ENCODE results near the gene MTRF1L.
A peak's percentile ranks its signal among the peaks of the same experiment; 100 is the strongest.

MTRF1L gene, protein sequence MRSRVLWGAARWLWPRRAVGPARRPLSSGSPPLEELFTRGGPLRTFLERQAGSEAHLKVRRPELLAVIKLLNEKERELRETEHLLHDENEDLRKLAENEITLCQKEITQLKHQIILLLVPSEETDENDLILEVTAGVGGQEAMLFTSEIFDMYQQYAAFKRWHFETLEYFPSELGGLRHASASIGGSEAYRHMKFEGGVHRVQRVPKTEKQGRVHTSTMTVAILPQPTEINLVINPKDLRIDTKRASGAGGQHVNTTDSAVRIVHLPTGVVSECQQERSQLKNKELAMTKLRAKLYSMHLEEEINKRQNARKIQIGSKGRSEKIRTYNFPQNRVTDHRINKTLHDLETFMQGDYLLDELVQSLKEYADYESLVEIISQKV

DNA sequence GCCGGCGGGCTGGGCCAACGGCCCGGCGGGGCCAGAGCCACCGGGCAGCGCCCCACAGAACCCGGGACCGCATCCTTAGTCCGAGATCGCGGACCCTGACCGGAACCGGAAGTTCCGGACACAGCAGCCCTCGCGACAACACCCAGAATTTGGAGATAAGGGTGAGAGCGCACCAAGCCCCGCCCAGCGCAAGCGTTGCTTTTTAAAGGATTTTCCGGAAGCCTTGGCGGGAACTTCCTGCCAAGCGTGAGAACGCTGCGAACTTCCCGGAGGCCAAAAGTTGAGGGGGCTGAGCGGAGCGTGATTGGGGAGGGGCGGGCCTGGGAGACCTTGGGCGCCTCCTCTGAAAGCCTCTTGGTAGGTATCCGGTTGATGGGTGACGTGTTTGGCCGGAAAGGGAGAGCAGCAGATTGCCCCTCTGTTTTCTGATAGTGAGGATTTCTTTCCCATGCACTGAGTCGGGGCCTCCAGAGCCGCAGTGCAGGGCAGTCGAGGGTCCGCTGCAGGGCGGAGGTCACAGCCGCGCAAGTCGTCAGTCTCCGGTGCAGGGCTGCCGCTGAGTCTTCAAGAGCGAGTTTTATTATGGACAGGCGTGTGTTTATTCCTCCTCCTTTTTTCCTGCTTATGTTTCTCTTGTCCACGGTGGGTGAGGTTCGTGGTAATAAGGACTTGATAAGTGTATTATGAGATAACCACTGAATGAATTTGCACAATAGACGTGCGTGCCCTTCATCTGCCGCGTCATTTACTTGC, at the start of gene MTRF1L:
TSS of gene MTRF1L (minus strand) at position 97 of the 753 bp plus-strand sequence. CDS start at position 73, 24 bp downstream.
- DNase-seq: peak; percentile 97

- DNase-seq: no peak
These were observed 49.3 kb upstream of the MTRF1L start for GRCh38 chr6:153051801-153052200.

DNA sequence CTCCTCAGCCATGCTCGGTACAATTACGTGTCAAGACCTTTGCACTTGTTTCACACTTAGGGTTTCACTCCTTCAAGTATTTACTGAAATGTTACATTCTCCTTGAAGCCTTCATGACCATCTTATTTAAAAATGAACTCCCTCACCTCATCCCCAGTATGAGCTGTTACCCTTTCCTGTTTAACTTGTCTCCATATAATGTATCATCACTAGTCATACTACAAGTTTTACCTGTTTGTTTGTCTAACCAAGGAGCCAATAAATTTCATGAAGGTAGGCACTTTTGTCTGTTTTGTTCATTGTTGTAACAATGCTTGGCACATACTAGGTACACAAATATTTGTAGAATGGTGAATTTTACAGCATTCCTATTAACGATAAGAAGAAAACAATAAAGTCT, 46.1 kb upstream of the MTRF1L start:
- DNase-seq: no peak

- DNase-seq: no peak
These were observed 44.9 kb upstream of the MTRF1L start for GRCh38 chr6:153047386-153047785.

GRCh38 chr6:153045271-153045670, 42.8 kb upstream of the MTRF1L start:
- no peak for DNase-seq

- peak; percentile 7 for DNase-seq
These were observed 41.8 kb upstream of the MTRF1L start for GRCh38 chr6:153044295-153044694.

- peak; percentile 89 for DNase-seq
These were observed 41.2 kb upstream of the MTRF1L start for GRCh38 chr6:153043719-153044118.

DNA sequence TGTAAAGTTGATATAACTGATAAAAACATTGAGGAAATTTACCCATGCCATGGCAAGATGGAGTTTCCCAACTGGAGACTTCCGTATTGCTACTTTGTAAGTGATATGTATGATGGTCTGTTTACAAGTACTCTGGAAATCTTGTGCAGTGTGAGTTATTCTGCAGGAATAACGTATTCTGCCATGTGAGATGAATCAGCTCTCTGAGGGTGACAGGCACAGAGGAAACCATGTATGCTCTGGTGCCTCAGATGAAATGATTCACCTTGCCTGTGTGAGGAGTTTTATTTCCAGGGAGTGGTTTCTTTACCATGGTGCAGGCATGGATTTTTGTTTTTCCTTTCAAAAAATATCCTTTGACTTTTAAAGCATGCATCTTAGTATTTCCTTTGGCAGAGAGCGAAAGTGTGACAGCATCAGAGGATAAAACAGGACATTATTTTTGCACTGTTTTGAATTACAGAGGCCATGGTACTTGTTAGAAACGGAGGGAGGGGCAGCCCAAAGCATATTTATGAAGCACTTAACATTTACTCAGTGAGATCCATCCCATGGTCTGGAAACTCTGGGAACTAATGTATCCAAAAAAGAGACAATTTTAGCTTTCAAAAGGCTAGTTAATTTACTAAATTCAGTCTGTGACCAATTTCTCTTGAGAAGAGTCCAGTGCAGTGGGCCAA, 36.0 kb upstream of the MTRF1L start:
- DNase-seq: no peak

DNA sequence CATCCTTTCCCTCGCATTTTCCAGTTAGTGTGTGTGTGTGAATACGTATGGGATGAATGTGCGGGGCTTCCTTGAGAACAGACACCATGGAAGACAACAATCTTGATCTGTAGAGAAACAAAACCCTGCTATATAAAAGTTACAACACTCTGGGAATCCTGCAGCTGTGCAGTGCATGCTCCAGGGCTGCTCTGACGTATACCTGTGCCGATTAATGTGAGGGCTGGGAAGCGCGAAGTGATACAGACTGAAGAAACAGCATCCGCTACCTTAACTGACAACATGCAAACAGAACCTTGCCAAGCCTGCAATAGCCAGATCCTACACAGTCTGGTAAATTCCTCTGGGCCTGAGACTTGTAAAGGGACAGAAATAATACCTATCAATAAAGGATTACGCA, 31.6 kb upstream of the MTRF1L start:
- no peak for DNase-seq

DNA sequence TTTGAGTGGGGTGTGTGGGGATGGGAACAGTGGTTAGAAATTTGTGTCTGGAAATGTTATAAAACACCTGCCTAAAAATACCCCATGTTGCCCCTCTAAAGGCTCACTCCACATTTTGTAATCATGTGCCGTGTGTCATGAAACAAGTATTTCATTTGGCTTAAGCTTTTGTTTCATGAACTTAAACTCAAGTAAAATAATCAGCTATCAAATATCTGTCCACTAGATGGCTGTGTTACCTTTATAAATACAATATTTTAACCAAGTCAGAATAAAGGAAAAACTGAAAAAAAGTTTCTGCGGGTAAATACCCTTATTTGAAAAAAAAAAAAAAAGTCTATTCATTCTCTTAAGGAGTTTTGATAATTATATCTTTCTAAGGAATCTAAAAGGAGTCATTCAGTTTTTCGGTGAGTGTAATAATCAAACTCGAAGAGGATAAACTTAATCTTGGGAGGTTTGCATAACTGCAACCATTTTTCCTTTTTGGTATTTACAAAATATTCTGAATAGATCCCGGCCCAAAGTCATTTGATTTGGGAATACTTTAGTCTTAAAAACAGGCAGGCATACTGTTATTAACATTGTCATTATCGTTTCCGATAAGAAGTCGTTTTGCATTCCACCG, 29.9 kb upstream of the MTRF1L start:
- DNase-seq: peak; percentile 22

DNA sequence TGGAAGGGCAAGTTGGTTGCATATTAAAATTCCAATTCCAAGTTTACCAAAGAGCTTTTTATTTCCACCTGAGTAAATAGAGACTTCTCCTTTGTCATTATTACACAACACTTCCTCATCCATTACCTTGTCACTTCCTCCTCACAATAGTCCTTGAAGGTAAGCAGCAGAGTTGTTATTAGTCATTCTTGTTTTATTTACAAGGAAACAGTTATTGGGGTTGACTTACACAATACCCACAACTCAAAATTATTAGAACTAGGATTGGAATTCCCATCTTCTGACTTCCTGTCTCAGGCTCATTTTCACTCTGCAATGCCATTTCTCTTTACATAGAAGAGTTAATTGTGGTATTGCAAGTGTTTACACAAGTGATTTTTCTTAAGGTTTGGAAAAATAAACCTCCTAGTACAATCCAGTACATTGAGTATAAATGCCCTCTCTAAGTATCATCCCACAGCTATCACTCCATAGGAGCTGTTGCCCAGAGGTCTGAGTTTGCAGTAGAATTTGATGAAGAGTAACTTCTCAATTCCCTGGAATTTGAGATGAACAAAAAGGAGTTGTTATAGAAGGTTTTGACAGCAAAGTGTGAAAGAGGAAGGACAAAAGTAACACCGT, 28.9 kb upstream of the MTRF1L start:
- DNase-seq: no peak

GRCh38 chr6:153028963-153029362, 26.5 kb upstream of the MTRF1L start:
- DNase-seq: no peak

GRCh38 chr6:153028286-153028685, 25.8 kb upstream of the MTRF1L start:
- no peak for DNase-seq

- DNase-seq: no peak
These were observed 25.0 kb upstream of the MTRF1L start for GRCh38 chr6:153027480-153027879.

GRCh38 chr6:153024709-153025017, 22.2 kb upstream of the MTRF1L start:
- DNase-seq: no peak

DNA sequence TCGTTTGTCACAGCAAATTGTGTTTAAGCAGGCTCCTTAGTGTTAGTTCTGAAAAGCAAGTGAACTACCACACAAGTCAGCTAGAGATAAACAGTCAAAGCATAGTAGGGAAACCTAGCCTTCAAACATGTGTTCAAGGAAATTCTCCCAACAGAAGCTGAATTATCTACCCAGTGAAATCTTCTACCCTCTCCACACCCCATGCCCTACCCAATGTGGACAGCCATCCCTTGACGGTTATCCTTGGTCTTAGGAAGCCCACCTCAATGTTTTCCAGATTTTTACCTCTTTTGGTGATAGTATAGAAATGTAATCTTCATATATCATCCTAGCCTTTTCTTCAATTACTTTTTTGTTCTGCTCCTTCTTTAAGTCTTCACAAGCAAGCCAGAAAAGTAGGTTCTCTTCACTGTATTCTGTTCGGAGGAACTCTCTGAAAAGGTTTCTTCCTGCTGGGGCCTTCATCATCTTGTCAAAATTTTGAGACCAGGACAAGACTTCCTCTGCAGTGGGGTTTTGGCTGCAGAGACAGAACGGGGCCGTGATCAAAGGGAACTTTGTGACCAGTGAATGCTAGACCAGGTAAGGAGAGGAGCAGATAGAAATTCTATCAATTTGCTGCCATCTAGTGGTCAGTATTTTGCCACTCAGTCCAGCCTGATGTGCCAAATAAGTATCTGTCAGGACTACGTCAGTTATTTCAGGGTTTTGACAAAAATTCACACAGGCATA, 21.6 kb upstream of the MTRF1L start:
- peak; percentile 58 for DNase-seq

DNA sequence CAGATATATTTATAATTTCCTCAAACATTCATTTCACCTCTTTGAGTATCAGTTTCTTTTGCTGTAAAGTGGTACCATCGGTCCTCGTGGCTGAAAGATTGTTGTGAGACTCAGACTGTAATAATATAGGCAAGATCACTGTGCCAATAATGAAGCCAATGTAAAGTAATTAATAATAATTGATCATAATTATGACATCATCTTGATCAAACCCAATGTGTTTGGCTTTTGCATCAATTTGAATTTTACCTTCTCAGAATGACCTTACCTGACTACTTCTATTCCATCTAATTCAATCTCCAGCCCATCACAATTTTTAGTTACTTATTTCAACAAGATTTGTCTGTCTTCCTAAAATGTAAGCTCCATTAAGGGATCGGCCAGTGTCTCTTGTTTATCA, 15.8 kb upstream of the MTRF1L start:
- DNase-seq: no peak

DNA sequence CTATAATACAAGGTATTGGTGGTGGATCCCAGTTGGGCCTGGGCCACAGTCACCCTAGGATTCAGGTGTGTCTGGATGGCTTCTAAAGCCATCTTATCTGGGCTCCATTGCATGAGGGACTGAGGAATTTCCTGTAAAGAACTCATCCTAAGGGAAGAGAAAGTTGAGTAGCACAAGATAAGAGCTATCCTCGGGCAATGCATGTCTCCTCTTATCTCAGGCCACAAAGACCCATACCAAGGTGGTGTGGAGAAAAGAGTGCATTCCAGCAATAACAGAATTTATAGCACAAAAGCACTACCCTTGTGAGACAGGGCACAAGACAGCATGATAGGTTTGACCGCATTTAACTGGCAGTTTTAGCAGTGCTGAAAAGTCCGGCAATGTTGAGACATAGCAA, 14.3 kb upstream of the MTRF1L start:
- DNase-seq: no peak

DNA sequence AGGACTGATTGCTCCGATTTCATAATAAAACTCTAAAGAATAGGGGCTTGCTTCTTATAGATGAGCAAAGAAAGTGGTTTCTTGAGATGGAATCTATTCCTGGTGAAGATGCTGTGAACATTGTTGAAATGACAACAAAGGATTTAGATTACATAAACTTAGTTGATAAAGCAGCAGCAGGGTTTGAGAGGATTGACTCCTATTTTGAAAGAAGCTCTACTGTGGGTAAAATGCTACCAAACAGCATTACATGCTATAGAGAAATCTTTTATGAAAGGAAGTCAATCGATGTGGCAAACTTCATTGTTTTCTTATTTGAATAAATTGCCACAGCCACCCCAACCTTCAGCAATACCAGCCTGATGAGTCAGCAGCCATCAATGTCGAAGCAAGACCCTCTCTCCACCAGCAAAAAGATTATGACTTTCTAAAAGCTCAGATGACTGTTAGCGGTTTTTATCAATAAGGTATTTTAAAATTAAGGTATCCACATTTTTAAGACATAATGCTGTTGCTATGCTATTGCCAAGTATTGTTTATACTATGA, 12.7 kb upstream of the MTRF1L start:
- no peak for DNase-seq

DNA sequence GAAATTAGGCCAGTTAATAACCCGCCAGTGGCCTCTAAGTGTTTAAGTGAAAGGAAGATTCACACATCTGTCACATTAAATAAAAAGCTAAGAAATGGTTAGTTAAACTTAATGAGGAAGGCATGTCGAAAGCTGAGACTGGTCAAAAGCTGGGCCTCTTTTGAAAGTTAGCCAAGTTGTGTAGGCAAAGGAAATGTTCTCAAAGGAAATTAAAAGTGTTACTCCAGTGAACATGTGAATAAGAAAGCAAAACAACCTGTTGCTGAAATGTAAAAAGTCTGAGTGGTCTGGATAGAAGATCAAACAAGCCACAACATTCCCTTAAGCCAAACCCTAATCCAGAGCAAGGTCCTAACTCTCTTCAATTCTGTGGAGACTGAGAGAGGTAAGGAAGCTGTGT, 10.9 kb upstream of the MTRF1L start:
- DNase-seq: no peak

GRCh38 chr6:153012856-153013255, 10.3 kb upstream of the MTRF1L start:
- no peak for DNase-seq

GRCh38 chr6:153003366-153003690, 819 bp upstream of the MTRF1L start:
- peak; percentile 23 for DNase-seq

All from NCI-H1105 (cell line).